ENCODE data around the gene TFG. TPM values are rescaled to one million over a fixed set of nuclear protein-coding genes. Genes with fewer than 3 reads are reported as not detected.

TFG gene
- total and polyA plus RNA-seq, 9 of the 15 experiments (the other 6 are each of a cell fraction or from before 2014, with no cell fraction given) = 31.8 to 143 (median 57.8) TPM

GRCh38 chr3:100700708-100701107 lies 8.6 kb upstream of the TFG start:
- Histone ChIP-seq H3K27me3 (ENCODE audit: control insufficient read depth in 2 of 2, insufficient read depth in 2 of 2, low read length in 2 of 2) (no peaks in the 10 kb centered on the region), H3K9ac (ENCODE audit: insufficient read depth in 1 of 2, low read depth in 2 of 2, low read length in 2 of 2) (no peak overlapping the region), H3K4me3 (no peak overlapping the region), H2AFZ (ENCODE audit: low read depth, low read length) (peak overlapping the region; percentile 5; the same call in 1 of the 2 replicates), H3K4me1 (replicated peaks in 1 of 2; ENCODE audit: control insufficient read depth in 2 of 2, insufficient read depth in 2 of 2, low read length in 2 of 2) (peaks cover 0 to 10% of the 10 kb centered on the region in 2 experiments; a peak in 2 of 5 replicates), H3K36me3 (ENCODE audit: control insufficient read depth, insufficient read depth, low read length) (no peaks in the 10 kb centered on the region), H3K9me1 (ENCODE audit: control insufficient read depth, insufficient read depth, low read length) (no peaks in the 10 kb centered on the region), H3K79me2 (ENCODE audit: control insufficient read depth, insufficient read depth, low read length) (no peaks in the 10 kb centered on the region), H3K4me2 (ENCODE audit: insufficient read depth, low read length) (no peak overlapping the region), H3K9me3 (replicated peaks; ENCODE audit: control insufficient read depth, insufficient read depth, low read depth, low read length) (peaks cover 2% of the 10 kb centered on the region; the same call in 1 of the 2 replicates), H3K27ac (ENCODE audit: extremely low read depth, low read depth, low read length) (no peak overlapping the region), H4K20me1 (replicated peaks; ENCODE audit: control insufficient read depth, insufficient read depth, low read length) (no peaks in the 10 kb centered on the region)
- no peak for TF ChIP-seq ZNF277 (CRISPR knock-in tag; IDR thresholded peaks at IDR 0.05; ENCODE audit: borderline replicate concordance)
- peak; percentile 77 for TF ChIP-seq RAD51 (IDR thresholded peaks at IDR 0.05; ENCODE audit: borderline replicate concordance, low read depth)
- peak; percentile 4 for TF ChIP-seq MEIS2 (IDR thresholded peaks at IDR 0.05; ENCODE audit: partially characterized antibody)
- peak; percentile 74 for TF ChIP-seq TFE3 (CRISPR knock-in tag; IDR thresholded peaks at IDR 0.05)
- ATAC-seq (no peak), DNase-seq (ENCODE audit: extremely low read depth in 1 of 4, low spot score in 3 of 4) (no peak), FAIRE-seq (no peak)
- ChIA-PET POLR2A (no interaction called here), CTCF (ENCODE audit: low intra/inter-chr PET ratio) (no interaction called here)
- intact Hi-C loops (cut with micrococcal nuclease) (loop anchor here (10.0 kb wide), 1 partner anchor 296 kb away; the partner anchor contains the start of genes LNP1 and TOMM70), in situ Hi-C loops (cut with MboI) (no loop called here)
- no TSS peak for BruUV-seq (replicated peaks)
- 50% methylated on average over 5 of the region's 5 CpGs for WGBS (ENCODE audit: insufficient coverage, low coverage, missing lambda C conversion rate)
